IPS DF 6.9 (cell line): ENCODE measurements around the gene IL11.
"Not testable (repeated sequence)": the region's sequence is repeated elsewhere in the genome, so short reads cannot be mapped to it uniquely, and the experiment has no call there.

Source experiments
- DNase-seq: peaks from one replicate; pipeline ENCODE4 v3.0.0-alpha.2; 2013; ENCODE audit warnings: low read depth, low spot score
- H3K27ac ChIP-seq: one replicate; pipeline ENCODE4 v1.5.1; 2013; ENCODE audit warnings: low read length, control low read depth
- H3K27me3 ChIP-seq: 2 replicates; pipeline ENCODE4 v1.6.1; 2013; ENCODE audit warnings: mild to moderate bottlenecking, low read length; ENCODE audit not compliant: control insufficient read depth, insufficient read depth
- H3K36me3 ChIP-seq: 2 replicates; pipeline ENCODE4 v1.6.1; 2013; ENCODE audit warnings: low read length; ENCODE audit not compliant: control insufficient read depth, insufficient read depth
- H3K4me1 ChIP-seq: 2 replicates; pipeline ENCODE4 v1.6.1; 2013; ENCODE audit warnings: low read length; ENCODE audit not compliant: control insufficient read depth, insufficient read depth
- H3K4me3 ChIP-seq: 2 replicates; pipeline ENCODE4 v1.5.1; 2013; ENCODE audit warnings: mild to moderate bottlenecking, low read length
- H3K9me3 ChIP-seq: 2 replicates; pipeline ENCODE4 v1.6.1; 2013; ENCODE audit warnings: low read length, inconsistent platforms; ENCODE audit not compliant: control insufficient read depth, insufficient read depth
- WGBS: extraction: QIAGEN DNeasy Blood & Tissue Kit; methylation state at CpG from one replicate; pipeline ENCODE4 v1.1.7; 2013; ENCODE audit warnings: mixed read lengths, missing lambda C conversion rate; ENCODE audit not compliant: insufficient read length, insufficient coverage; 5-methylcytosine and 5-hydroxymethylcytosine counted together

The IL11 gene

GRCh38 chr19:55339105-55339888 is 31.0 kb downstream of the IL11 start, which contains the start of gene KMT5C:
Gene KMT5C (plus strand): TSS chr19:55339876. CDS start chr19:55341937, 2,061 bp downstream.
- WGBS = no CpG with 5 or more reads among the region's 63 CpGs
- Histone ChIP-seq H3K9me3 (no peaks in the 10 kb centered on the region), H3K27ac (no peak within 1 kb of the TSS)

GRCh38 chr19:55336101-55336500 is 34.2 kb downstream of the IL11 start:
- Histone ChIP-seq H3K9me3 (no peaks in the 10 kb centered on the region), H3K27me3 (no peaks in the 10 kb centered on the region), H3K27ac (no peak overlapping the region), H3K4me1 (peaks cover 2% of the 10 kb centered on the region; the same call in 1 of the 2 replicates), H3K36me3 (no peaks in the 10 kb centered on the region), H3K4me3 (no peak overlapping the region)
- no peak for DNase-seq
- WGBS = no CpG with 5 or more reads among the region's 7 CpGs

More at GRCh38 chr19:55339105-55339888, 31.0 kb downstream of the IL11 start, which contains the start of gene KMT5C:
- Histone ChIP-seq H3K27me3 (no peaks in the 10 kb centered on the region), H3K4me1 (peaks cover 2% of the 10 kb centered on the region), H3K36me3 (peaks cover 8% of the 10 kb centered on the region), H3K4me3 (peak within 1 kb of the TSS; percentile 64; the same call in 1 of the 2 replicates)
- peak; percentile 100 for DNase-seq

- H3K9me3 ChIP-seq = no peaks in the 10 kb centered on the region
- H3K4me3 ChIP-seq = no peak overlapping the region
- H3K27ac ChIP-seq = no peak overlapping the region
- WGBS = no CpG with 5 or more reads among the region's 11 CpGs
- H3K4me1 ChIP-seq = peaks cover 2% of the 10 kb centered on the region; the same call in 1 of the 2 replicates
- DNase-seq = no peak
- H3K27me3 ChIP-seq = no peaks in the 10 kb centered on the region
- H3K36me3 ChIP-seq = no peaks in the 10 kb centered on the region
These were observed 36.4 kb downstream of the IL11 start for GRCh38 chr19:55333870-55334269.

GRCh38 chr19:55329791-55330190 is 40.5 kb downstream of the IL11 start:
- not testable (repeated sequence) for H3K4me3 ChIP-seq, H3K4me1 ChIP-seq, DNase-seq, H3K27ac ChIP-seq, H3K27me3 ChIP-seq, H3K9me3 ChIP-seq, H3K36me3 ChIP-seq
- no CpG with 5 or more reads among the region's 6 CpGs for WGBS

- H3K27me3 ChIP-seq, H3K9me3 ChIP-seq, DNase-seq, H3K36me3 ChIP-seq, H3K4me3 ChIP-seq, H3K27ac ChIP-seq, H3K4me1 ChIP-seq: not testable (repeated sequence)
- WGBS = no CpG with 5 or more reads among the region's 4 CpGs
These were observed 41.4 kb downstream of the IL11 start for GRCh38 chr19:55328774-55329318.

GRCh38 chr19:55325172-55325571 is 45.1 kb downstream of the IL11 start, which contains the start of gene TMEM150B:
Gene TMEM150B (minus strand): TSS chr19:55325341. CDS start chr19:55321036, 4,305 bp downstream.
- DNase-seq = no peak
- H3K27me3 ChIP-seq = no peaks in the 10 kb centered on the region
- H3K27ac ChIP-seq = no peak within 1 kb of the TSS
- H3K4me1 ChIP-seq = peaks cover 1% of the 10 kb centered on the region; the same call in 1 of the 2 replicates
- no peaks in the 10 kb centered on the region for H3K9me3 ChIP-seq
- no peaks in the 10 kb centered on the region for H3K36me3 ChIP-seq
- no CpG with 5 or more reads among the region's 14 CpGs for WGBS
- H3K4me3 ChIP-seq = no peak within 1 kb of the TSS

GRCh38 chr19:55324662-55325061 is 45.6 kb downstream of the IL11 start:
- no peak for DNase-seq
- H3K4me1 ChIP-seq = peaks cover 4% of the 10 kb centered on the region; the same call in 1 of the 2 replicates
- H3K27me3 ChIP-seq = no peaks in the 10 kb centered on the region
- H3K4me3 ChIP-seq = no peak overlapping the region
- no peak overlapping the region for H3K27ac ChIP-seq
- no peaks in the 10 kb centered on the region for H3K9me3 ChIP-seq
- no CpG with 5 or more reads among the region's 6 CpGs for WGBS
- H3K36me3 ChIP-seq = no peaks in the 10 kb centered on the region

- Histone ChIP-seq H3K4me3 (no peak overlapping the region), H3K27ac (no peak overlapping the region), H3K36me3 (no peaks in the 10 kb centered on the region), H3K9me3 (no peaks in the 10 kb centered on the region), H3K4me1 (peaks cover 4% of the 10 kb centered on the region; the same call in 1 of the 2 replicates), H3K27me3 (no peaks in the 10 kb centered on the region)
- no CpG with 5 or more reads among the region's 12 CpGs for WGBS
- DNase-seq = no peak
These were observed 47.9 kb downstream of the IL11 start for GRCh38 chr19:55322204-55322885.

- H3K4me1 ChIP-seq = peaks cover 4% of the 10 kb centered on the region; the same call in 1 of the 2 replicates
- no peaks in the 10 kb centered on the region for H3K27me3 ChIP-seq
- no peak overlapping the region for H3K27ac ChIP-seq
- no CpG with 5 or more reads among the region's 9 CpGs for WGBS
- H3K9me3 ChIP-seq = no peaks in the 10 kb centered on the region
- no peaks in the 10 kb centered on the region for H3K36me3 ChIP-seq
- H3K4me3 ChIP-seq = no peak overlapping the region
- no peak for DNase-seq
These were observed 48.7 kb downstream of the IL11 start for GRCh38 chr19:55321466-55322137.
